Activated gamma-delta T cell treated with Interleukin-2 at 50 U/mL for 16 hours (primary cell): ENCODE results near the gene CTDSP2.
"Not testable (repeated sequence)": the region's sequence is repeated elsewhere in the genome, so short reads cannot be mapped to it uniquely, and the experiment has no call there.

Experiments used
- DNase-seq: peaks from one replicate; pipeline ENCODE4 v3.0.0-alpha.2; 2020

The CTDSP2 gene

GRCh38 chr12:57852200-57852599 lies 5.7 kb upstream of the CTDSP2 start:
- no peak for DNase-seq

DNA sequence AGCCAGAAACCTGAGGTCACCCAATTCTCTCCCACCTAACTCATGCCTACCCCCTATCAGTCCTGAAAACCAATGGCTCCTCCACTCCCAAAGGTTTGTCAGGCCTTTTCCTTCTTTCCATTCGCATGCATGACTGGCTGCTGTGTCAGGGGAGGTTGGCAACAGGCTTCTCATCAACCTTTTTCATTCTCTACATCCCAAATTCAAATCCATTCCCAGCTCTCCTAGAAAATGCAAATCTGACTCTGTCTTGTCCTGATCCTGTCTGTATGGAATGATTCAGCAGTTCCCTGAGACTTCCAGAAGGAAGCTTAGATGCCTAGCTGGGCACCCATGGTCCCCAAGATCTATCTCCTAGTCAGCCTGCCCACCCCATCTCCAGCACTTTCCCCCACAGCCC lies 5.0 kb upstream of the CTDSP2 start:
- DNase-seq = no peak

GRCh38 chr12:57850854-57851430 lies 4.4 kb upstream of the CTDSP2 start:
- no peak for DNase-seq

- DNase-seq = not testable (repeated sequence)
Observed at GRCh38 chr12:57849447-57849846, 2.9 kb upstream of the CTDSP2 start.

GRCh38 chr12:57849035-57849434 lies 2.5 kb upstream of the CTDSP2 start:
- DNase-seq = no peak

DNA sequence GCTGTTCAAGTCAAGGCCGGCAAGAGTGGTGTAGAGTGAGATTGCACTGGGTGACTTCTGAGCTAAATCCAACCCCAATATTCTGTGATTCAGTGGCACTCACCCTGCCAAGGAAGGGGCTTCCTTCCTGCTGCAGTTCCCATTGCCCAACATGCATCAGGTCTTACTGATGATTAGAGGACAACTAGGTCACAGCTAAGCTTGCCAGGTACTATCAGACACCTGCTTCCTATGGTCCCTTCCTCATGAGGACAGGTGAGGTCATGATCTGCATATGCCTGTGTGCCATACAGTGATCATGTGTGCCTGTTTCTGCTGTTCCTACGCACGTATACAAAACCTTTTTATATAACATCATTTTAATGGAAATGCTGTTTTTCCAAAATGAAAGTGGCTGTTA lies 1.7 kb upstream of the CTDSP2 start:
- no peak for DNase-seq

DNA sequence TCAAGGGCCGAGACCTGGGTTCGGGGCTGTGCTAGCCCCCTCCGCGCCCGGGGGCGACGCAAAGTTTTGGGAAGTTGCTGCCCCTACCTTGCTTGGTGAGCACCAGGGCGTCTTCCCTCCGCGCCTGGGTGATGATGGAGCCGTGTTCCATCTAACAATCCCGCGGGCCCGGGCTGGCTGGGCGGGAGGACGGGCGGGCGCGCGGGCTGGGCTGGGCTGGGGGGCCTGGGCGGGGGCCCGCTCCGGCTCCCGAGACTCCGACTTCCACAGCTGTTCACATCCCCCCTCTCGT lies 298 bp downstream of the CTDSP2 start:
- no peak for DNase-seq

DNA sequence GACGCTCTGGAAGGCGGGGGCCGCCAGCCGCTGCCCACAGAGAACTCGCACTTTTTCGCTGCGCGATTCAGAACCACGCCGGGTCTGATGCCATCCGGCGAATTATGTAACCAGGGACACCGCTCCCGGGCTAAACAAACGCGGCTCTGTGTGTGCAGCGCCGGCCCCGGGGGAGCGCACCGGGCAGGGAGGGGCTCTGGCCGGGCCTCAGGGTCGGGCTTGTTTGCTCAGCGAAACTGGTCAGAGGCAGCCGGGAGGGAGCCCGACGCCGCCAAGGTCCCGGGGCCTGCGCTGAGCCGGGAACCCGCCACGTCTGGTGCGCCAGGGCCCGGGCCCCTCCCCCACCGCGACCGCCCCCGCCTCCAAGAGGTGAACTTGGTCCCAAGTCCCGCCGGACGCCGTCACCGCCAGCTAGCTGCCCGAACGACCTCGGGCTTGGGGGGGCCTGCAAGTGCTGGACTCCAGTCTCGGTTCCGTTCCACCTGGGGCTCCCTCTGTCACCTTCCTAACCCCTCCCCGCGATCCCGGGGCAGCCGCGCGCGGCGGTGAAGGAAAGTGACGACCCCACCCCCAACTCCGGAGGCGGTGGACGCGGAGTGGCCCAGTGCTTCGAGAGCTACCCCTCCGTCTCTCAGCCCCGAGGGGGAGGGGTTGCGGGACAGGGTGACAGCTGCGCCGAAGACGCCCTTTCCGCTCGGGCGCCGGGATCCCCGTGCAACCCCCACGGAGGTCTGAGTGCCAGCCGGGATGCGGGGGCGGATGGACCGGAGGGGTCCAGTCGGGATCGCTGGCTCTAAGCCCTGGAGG lies 848 bp downstream of the CTDSP2 start:
- peak; percentile 52 for DNase-seq

GRCh38 chr12:57844709-57845477 lies 1.6 kb downstream of the CTDSP2 start:
- DNase-seq = no peak

GRCh38 chr12:57842342-57843294 lies 3.9 kb downstream of the CTDSP2 start:
- no peak for DNase-seq

- DNase-seq = no peak
Observed at GRCh38 chr12:57841445-57841844, 5.1 kb downstream of the CTDSP2 start.

GRCh38 chr12:57840726-57841125 lies 5.8 kb downstream of the CTDSP2 start:
- DNase-seq = no peak

- DNase-seq = no peak
Observed at GRCh38 chr12:57839996-57840395, 6.5 kb downstream of the CTDSP2 start.

DNA sequence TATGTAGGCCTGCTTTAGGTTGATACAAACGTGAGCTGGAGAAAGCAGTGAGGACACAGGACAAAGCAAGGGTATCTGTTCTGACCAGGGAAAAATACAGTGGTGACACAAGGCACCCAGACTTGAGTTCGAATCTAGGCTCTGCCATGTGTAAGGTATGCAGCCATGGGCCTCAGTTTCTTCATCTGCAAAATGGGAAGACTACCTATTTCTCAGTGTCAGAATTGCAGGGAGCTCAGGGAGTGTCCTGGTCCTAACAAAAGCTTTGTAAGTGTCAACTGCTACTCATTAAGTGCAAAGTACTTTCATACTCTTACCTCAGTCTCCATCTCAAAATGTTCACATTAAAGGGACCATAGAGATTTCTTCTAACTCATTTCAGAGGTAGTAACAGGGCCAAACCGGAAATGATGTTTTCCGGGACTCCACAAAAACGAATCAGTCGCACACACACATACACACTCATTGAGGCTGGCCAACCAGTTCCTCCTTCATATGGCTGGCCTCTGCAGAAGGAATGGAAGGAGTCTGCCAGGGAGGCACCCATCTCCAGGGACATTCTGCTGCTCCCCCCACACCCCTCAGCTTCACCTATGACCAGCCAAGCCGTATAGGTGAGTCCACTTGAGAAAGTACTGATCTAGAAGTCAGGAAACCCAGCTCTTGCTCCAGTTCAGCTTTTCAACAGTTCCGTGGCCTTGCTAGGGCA lies 7.8 kb downstream of the CTDSP2 start:
- no peak for DNase-seq

DNA sequence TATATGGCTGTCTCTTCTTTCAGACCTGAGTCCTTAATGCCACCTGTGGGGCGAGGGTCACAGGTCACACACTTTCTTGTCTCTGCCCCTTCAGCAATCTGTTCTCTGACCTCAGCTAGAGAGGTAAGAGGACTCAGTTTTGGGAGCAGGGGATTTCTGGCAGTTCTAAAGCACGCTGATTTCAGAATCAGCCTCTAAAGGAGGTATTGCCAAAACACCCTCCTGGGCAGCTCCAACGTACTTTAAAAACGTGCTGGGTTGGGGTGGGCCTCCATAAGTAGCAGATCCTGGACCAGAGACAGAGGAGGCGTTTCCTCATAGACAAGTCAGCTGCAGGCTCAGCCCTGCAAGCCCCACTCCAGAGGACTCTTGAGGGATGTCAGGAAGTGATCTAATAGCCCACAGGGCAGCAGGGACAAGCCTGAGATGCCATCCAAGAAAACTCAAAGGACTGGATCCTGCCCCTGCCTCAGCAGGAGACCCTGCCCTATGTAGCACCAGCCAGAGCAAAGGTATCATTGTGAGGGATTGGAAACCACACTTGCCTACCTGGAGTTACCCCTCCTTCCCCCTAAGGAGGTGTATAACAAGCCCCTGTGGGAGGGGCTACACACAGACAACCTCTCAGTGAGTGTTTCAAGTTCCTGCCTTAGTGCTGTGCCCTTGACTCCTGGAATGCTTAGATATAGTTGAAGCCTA lies 8.5 kb downstream of the CTDSP2 start:
- no peak for DNase-seq

- DNase-seq = peak; percentile 28
Observed at GRCh38 chr12:57836442-57837375, 9.8 kb downstream of the CTDSP2 start.

GRCh38 chr12:57835366-57836288 lies 10.9 kb downstream of the CTDSP2 start:
- no peak for DNase-seq

DNA sequence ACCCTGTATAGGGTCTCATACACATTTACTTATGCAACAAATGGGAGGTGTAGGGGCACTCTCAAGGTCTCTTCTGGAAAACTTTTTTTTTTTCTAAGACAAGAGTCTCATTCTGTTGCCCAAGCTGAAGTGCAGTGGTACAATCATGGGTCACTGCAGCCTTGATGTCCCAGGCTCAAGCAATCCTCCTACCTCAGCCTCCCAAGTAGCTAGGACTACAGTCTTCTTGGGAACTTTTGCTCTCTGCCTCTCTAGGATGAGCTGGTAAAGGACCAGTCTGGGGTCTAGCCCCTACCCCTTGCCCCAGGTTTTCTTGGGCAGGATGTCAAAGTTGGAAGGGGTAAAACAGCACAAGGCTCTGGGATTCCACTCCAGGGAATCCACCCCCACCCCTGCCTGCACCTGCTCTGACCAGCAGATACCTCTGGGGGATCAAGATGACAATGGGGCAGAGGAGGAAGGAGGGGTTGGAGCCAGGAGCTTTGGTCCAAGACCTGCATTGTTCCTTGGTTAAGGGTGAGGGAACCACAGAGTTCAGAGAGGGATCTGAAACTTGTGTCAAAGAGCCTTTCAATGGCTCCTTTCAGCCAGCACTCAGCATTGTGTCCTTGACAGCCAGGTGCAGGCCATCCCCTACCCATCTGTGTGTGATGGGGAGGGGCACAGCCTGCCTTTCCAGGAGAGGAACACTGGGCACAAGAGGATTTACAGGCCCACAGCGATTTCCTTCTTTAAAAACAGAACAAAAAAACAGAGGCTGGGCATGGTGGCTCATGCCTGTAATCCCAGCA lies 12.2 kb downstream of the CTDSP2 start:
- DNase-seq = no peak

- no peak for DNase-seq
Observed at GRCh38 chr12:57833672-57834071, 12.9 kb downstream of the CTDSP2 start.
